ENCODE data around the gene EGFL7. TPM values are rescaled to one million over a fixed set of nuclear protein-coding genes. Genes with fewer than 3 reads are reported as not detected.

Gene EGFL7
- total RNA-seq, 2 experiments from 2014 or later = 1.1 to 1.6 TPM

GRCh38 chr9:136678624-136679023, 15.9 kb downstream of the EGFL7 start:
- DNase-seq = no peak
- Mint-ChIP-seq H3K4me1 (ENCODE audit: low read depth) (no peaks in the 10 kb centered on the region), H3K9me3 (no peaks in the 10 kb centered on the region), H3K4me3 (no peak overlapping the region), H3K27me3 (no peaks in the 10 kb centered on the region), H3K27ac (no peak overlapping the region), H3K36me3 (ENCODE audit: low read depth) (no peaks in the 10 kb centered on the region)
- TF ChIP-seq CTCF (IDR thresholded peaks at IDR 0.05) = no peak
- intact Hi-C loops (cut with micrococcal nuclease) = no loop called here
- no peak for ATAC-seq
- CTCF ChIA-PET = no interaction called here
- POLR2A ChIA-PET = no interaction called here

GRCh38 chr9:136679431-136679941, 16.8 kb downstream of the EGFL7 start:
- Mint-ChIP-seq H3K4me1 (ENCODE audit: low read depth) (no peaks in the 10 kb centered on the region), H3K9me3 (no peaks in the 10 kb centered on the region), H3K36me3 (ENCODE audit: low read depth) (no peaks in the 10 kb centered on the region), H3K4me3 (no peak overlapping the region), H3K27ac (no peak overlapping the region), H3K27me3 (no peaks in the 10 kb centered on the region)
- DNase-seq (no peak), ATAC-seq (no peak)
- TF ChIP-seq CTCF (IDR thresholded peaks at IDR 0.05) = no peak
- POLR2A ChIA-PET = no interaction called here
- intact Hi-C loops (cut with micrococcal nuclease) = no loop called here
- CTCF ChIA-PET = interaction anchor here (4.1 kb wide), 1 partner anchor 8 kb away, joined by 21 read pairs; no protein-coding TSS in a partner anchor

- Mint-ChIP-seq H3K9me3 (no peaks in the 10 kb centered on the region), H3K36me3 (ENCODE audit: low read depth) (no peaks in the 10 kb centered on the region), H3K4me1 (ENCODE audit: low read depth) (peaks cover 3% of the 10 kb centered on the region), H3K27ac (no peak overlapping the region), H3K27me3 (no peaks in the 10 kb centered on the region), H3K4me3 (no peak overlapping the region)
- TF ChIP-seq CTCF (IDR thresholded peaks at IDR 0.05) = no peak
- POLR2A ChIA-PET = interaction anchor here (3.6 kb wide), 1 partner anchor 48 kb away, joined by 16 read pairs; no protein-coding TSS in a partner anchor
- no peak for ATAC-seq
- DNase-seq = no peak
- CTCF ChIA-PET = interaction anchor here (4.1 kb wide), 1 partner anchor 9 kb away, joined by 21 read pairs; no protein-coding TSS in a partner anchor
- intact Hi-C loops (cut with micrococcal nuclease) = no loop called here
Observed at GRCh38 chr9:136681029-136681428, 18.3 kb downstream of the EGFL7 start.

- ChIA-PET POLR2A (interaction anchor here (1.0 to 3.6 kb wide), 2 partner anchors 46 to 222 kb away, joined by 3 to 16 read pairs; no protein-coding TSS in a partner anchor), CTCF (interaction anchor here (1.5 to 4.1 kb wide), 2 partner anchors 10 to 45 kb away, joined by 5 to 21 read pairs; no protein-coding TSS in a partner anchor)
- H3K27me3 Mint-ChIP-seq = no peaks in the 10 kb centered on the region
- intact Hi-C loops (cut with micrococcal nuclease) = no loop called here
- peaks cover 3% of the 10 kb centered on the region for H3K4me1 Mint-ChIP-seq (ENCODE audit: low read depth)
- ATAC-seq (no peak), DNase-seq (no peak)
- no peaks in the 10 kb centered on the region for H3K36me3 Mint-ChIP-seq (ENCODE audit: low read depth)
- H3K9me3 Mint-ChIP-seq = no peaks in the 10 kb centered on the region
- H3K4me3 Mint-ChIP-seq = no peak overlapping the region
- no peak overlapping the region for H3K27ac Mint-ChIP-seq
- no peak for TF ChIP-seq CTCF (IDR thresholded peaks at IDR 0.05)
Observed at GRCh38 chr9:136681945-136682699, 19.4 kb downstream of the EGFL7 start.

- ChIA-PET POLR2A (interaction anchor here (1.0 to 3.6 kb wide), 2 partner anchors 46 to 223 kb away, joined by 3 to 16 read pairs; no protein-coding TSS in a partner anchor), CTCF (interaction anchor here (1.5 to 4.1 kb wide), 2 partner anchors 11 to 44 kb away, joined by 5 to 21 read pairs; no protein-coding TSS in a partner anchor)
- DNase-seq (no peak), ATAC-seq (no peak)
- Mint-ChIP-seq H3K4me3 (no peak overlapping the region), H3K4me1 (ENCODE audit: low read depth) (peaks cover 3% of the 10 kb centered on the region), H3K36me3 (ENCODE audit: low read depth) (no peaks in the 10 kb centered on the region), H3K9me3 (no peaks in the 10 kb centered on the region), H3K27ac (no peak overlapping the region), H3K27me3 (no peaks in the 10 kb centered on the region)
- intact Hi-C loops (cut with micrococcal nuclease) = no loop called here
- no peak for TF ChIP-seq CTCF (IDR thresholded peaks at IDR 0.05)
Observed at GRCh38 chr9:136682710-136683109, 20.0 kb downstream of the EGFL7 start.
